ENCODE results near the gene PRSS56. TPM values are rescaled to one million over a fixed set of nuclear protein-coding genes. Genes with fewer than 3 reads are reported as not detected.
A peak's percentile ranks its signal among the peaks of the same experiment; 100 is the strongest.

The PRSS56 gene
- total and polyA plus RNA-seq, 2 donors from 2014 or later: not detected

GRCh38 chr2:232571026-232571474 is 50.9 kb downstream of the PRSS56 start:
- FAIRE-seq (no peak), DNase-seq (peak in 3 of 5 donors; percentile 16 to 80 (median 27))

DNA sequence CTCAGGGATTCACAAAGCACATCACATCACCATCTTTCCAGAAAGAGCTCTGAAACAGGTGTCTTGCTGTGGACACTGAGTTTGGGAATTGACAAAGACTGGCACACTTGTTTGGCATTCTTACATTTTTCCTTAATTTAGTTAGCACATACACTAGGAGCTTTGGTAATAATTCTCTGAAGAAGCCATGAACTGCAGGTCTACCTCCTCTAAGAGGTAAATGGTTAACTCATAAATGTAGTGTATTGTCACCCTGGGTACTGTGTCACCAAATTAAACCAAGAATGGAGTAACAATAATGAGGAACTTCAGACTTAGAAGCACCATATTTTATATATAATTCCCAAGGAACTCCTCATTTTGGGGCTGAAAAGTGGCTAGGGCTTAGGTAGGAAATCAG is 52.9 kb downstream of the PRSS56 start:
- H3K36me3 ChIP-seq (ENCODE audit: control insufficient read depth in 2 of 3, insufficient read depth in 3 of 3, low read length in 3 of 3): peaks cover under 1 to 27% (median 18%) of the 10 kb centered on the region in 3 donors
- peak overlapping the region; percentile 28 to 64 for H3K27ac ChIP-seq (ENCODE audit: low read depth in 2 of 2, low read length in 2 of 2)
- H3K9ac ChIP-seq (ENCODE audit: low read length in 3 of 3): peak overlapping the region in 1 of 3 donors; percentile 20

More at GRCh38 chr2:232571026-232571474, 50.9 kb downstream of the PRSS56 start:
- TF ChIP-seq, protein P1, sequence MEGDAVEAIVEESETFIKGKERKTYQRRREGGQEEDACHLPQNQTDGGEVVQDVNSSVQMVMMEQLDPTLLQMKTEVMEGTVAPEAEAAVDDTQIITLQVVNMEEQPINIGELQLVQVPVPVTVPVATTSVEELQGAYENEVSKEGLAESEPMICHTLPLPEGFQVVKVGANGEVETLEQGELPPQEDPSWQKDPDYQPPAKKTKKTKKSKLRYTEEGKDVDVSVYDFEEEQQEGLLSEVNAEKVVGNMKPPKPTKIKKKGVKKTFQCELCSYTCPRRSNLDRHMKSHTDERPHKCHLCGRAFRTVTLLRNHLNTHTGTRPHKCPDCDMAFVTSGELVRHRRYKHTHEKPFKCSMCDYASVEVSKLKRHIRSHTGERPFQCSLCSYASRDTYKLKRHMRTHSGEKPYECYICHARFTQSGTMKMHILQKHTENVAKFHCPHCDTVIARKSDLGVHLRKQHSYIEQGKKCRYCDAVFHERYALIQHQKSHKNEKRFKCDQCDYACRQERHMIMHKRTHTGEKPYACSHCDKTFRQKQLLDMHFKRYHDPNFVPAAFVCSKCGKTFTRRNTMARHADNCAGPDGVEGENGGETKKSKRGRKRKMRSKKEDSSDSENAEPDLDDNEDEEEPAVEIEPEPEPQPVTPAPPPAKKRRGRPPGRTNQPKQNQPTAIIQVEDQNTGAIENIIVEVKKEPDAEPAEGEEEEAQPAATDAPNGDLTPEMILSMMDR (IDR thresholded peaks at IDR 0.05; ENCODE audit: borderline replicate concordance, extremely low read depth, insufficient read depth): no peak
- Histone ChIP-seq H3K27me3 (ENCODE audit: control insufficient read depth, insufficient read depth, low read length) (no peaks in the 10 kb centered on the region), H3K9me3 (ENCODE audit: control insufficient read depth in 2 of 3, insufficient read depth in 1 of 3, low read length in 3 of 3) (no peaks in the 10 kb centered on the region), H3K4me3 (ENCODE audit: low read length in 3 of 3) (no peak overlapping the region), H3K27ac (ENCODE audit: low read depth in 2 of 2, low read length in 2 of 2) (peak overlapping the region in 1 of 2 donors; percentile 61), H3K9ac (ENCODE audit: low read length in 3 of 3) (no peak overlapping the region), H3K36me3 (ENCODE audit: control insufficient read depth in 2 of 3, insufficient read depth in 3 of 3, low read length in 3 of 3) (peaks cover 6 to 45% (median 31%) of the 10 kb centered on the region in 3 donors), H3K4me1 (ENCODE audit: control insufficient read depth in 2 of 3, insufficient read depth in 2 of 3, low read depth in 1 of 3, low read length in 3 of 3) (peaks cover 4 to 38% (median 4%) of the 10 kb centered on the region in 3 donors)
- intact Hi-C loops (cut with DNase I): no loop called here

DNA sequence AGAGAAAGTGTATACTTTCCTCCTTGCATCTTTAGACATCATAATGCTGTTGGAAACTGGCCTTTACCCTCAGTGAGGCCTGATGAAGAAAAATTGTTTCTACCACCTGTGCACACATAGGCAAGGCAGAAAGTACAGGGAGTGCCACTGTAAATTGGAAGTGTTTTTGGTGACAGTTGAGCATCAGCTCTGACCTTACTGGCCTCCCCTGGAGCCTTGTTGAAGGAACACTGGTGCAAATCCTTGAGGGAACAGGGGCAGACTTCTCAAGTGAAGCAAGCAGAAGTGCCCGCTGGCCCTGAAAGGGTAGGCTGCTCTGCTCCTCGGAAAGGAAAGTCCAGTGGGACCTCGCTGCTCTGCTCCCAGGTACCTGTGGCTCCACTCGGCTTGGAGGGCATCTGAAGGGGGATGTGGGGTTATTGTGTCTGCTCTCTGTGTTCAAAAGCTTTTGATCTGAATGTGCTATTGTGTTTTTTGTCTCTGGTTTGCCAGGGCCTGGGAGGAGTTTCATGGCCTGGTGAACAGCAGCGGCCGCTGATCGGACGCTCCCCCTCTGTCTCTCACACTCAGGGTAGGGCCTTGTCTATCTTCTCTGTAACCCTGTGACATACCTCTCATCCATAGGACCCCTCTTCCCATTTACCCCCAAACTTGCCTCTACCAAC is 53.7 kb downstream of the PRSS56 start:
- H3K9ac ChIP-seq (ENCODE audit: low read length in 3 of 3): peak overlapping the region in 1 of 3 donors; percentile 32
- H3K27me3 ChIP-seq (ENCODE audit: control insufficient read depth, insufficient read depth, low read length): no peaks in the 10 kb centered on the region
- peak in 1 of 5 donors; percentile 28 for DNase-seq
- peak overlapping the region in 1 of 3 donors; percentile 39 for H3K4me3 ChIP-seq (ENCODE audit: low read length in 3 of 3)
- TF ChIP-seq, protein P1 (IDR thresholded peaks at IDR 0.05; ENCODE audit: borderline replicate concordance, extremely low read depth, insufficient read depth): no peak
- peaks cover 0 to 18% (median 9%) of the 10 kb centered on the region in 3 donors for H3K36me3 ChIP-seq (ENCODE audit: control insufficient read depth in 2 of 3, insufficient read depth in 3 of 3, low read length in 3 of 3)
- H3K9me3 ChIP-seq (ENCODE audit: control insufficient read depth in 2 of 3, insufficient read depth in 1 of 3, low read length in 3 of 3): no peaks in the 10 kb centered on the region
- intact Hi-C loops (cut with DNase I): no loop called here
- H3K4me1 ChIP-seq (ENCODE audit: control insufficient read depth in 2 of 3, insufficient read depth in 2 of 3, low read depth in 1 of 3, low read length in 3 of 3): peaks cover 4 to 38% (median 4%) of the 10 kb centered on the region in 3 donors
- peak overlapping the region in 1 of 2 donors; percentile 64 for H3K27ac ChIP-seq (ENCODE audit: low read depth in 2 of 2, low read length in 2 of 2)
- no peak for FAIRE-seq

More for the DNA sequence above, 52.9 kb downstream of the PRSS56 start:
- Histone ChIP-seq H3K9me3 (ENCODE audit: control insufficient read depth in 2 of 3, insufficient read depth in 1 of 3, low read length in 3 of 3) (no peaks in the 10 kb centered on the region), H3K4me3 (ENCODE audit: low read length in 3 of 3) (peak overlapping the region in 1 of 3 donors; percentile 39), H3K27me3 (ENCODE audit: control insufficient read depth, insufficient read depth, low read length) (no peaks in the 10 kb centered on the region), H3K4me1 (ENCODE audit: control insufficient read depth in 2 of 3, insufficient read depth in 2 of 3, low read depth in 1 of 3, low read length in 3 of 3) (peaks cover 4 to 38% (median 4%) of the 10 kb centered on the region in 3 donors)
- TF ChIP-seq, protein P1 (IDR thresholded peaks at IDR 0.05; ENCODE audit: borderline replicate concordance, extremely low read depth, insufficient read depth): no peak
- intact Hi-C loops (cut with DNase I): no loop called here
- FAIRE-seq (no peak), DNase-seq (peak in 1 of 5 donors; percentile 16)

Data from kidney (tissue), 14 donors.